Mucosa of rectum (tissue), 2 donors: ENCODE data around the gene MSH5.

Experiments
- H3K27ac ChIP-seq, 2 donors: one replicate each; pipeline ENCODE4 v1.7.0; 2013; ENCODE audit warnings: inconsistent platforms in 2 of 2, low read depth in 2 of 2, low read length in 2 of 2
- H3K27me3 ChIP-seq, 2 donors: one replicate each; pipeline ENCODE4 v1.7.0; 2013; ENCODE audit warnings: low read length in 2 of 2; ENCODE audit not compliant: control insufficient read depth in 2 of 2, insufficient read depth in 2 of 2
- H3K36me3 ChIP-seq, 2 donors: one replicate each; pipeline ENCODE4 v1.7.0; 2013; ENCODE audit warnings: low read length in 2 of 2; ENCODE audit not compliant: control insufficient read depth in 2 of 2, insufficient read depth in 2 of 2
- H3K4me1 ChIP-seq, 2 donors: one replicate each; pipeline ENCODE4 v1.7.0; 2013; ENCODE audit warnings: low read length in 2 of 2, mild to moderate bottlenecking in 1 of 2; ENCODE audit not compliant: control insufficient read depth in 2 of 2, insufficient read depth in 2 of 2
- H3K4me3 ChIP-seq, 2 donors: one replicate each; pipeline ENCODE4 v1.7.0; 2013; ENCODE audit warnings: low read length in 2 of 2
- H3K9ac ChIP-seq, 2 donors: one replicate each; pipeline ENCODE4 v1.7.0; 2013; ENCODE audit warnings: low read length in 2 of 2, low read depth in 1 of 2, mild to moderate bottlenecking in 1 of 2
- H3K9me3 ChIP-seq, 2 donors: one replicate each; pipeline ENCODE4 v1.7.0; 2013; ENCODE audit warnings: low read length in 2 of 2; ENCODE audit not compliant: control insufficient read depth in 2 of 2
- donor health status: healthy.
- donor health status: Normal muscosa, but diverticular disease.

The MSH5 gene

DNA sequence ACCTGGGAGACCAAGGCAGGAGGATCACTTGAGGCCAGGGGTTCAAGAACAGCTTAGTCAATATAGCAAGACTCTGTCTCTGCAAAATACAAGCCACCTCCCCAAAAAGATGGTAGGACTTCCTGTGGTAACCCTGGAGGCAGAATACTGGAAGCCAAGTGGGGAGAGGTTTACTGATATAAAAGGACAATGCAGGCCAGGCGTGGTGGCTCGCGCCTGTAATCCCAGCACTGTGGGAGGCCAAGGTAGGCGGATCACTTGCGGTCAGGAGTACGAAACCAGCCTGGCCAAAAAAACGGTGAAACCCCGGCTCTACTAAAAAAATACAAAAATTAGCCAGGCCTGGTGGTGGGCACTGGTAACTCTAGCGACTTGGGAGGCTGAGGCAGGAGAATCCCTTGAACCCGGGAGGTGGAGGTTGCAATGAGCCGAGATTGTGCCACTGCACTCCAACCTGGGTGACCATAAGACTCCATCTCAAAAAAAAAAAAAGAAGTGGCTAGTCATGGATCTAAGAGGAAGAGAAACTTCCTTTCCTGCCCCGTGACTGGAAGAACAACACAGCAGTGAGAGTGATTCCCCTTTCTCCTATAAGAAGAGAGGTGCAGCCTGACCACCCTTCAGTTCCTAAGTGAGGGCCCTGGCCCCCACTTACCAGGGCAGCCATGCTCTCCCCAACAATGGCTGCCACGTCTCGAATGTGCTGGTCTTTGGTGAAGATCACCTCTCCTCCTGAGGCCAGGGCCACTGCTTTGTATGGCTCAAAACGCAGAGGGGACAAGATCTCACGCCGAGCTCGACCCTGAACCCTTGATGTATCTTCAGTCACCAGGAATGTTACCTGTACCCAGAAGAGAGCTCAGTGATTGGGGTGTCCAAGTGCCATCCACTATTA, 28.8 kb downstream of the MSH5 start:
- Histone ChIP-seq H3K36me3 (no peaks in the 10 kb centered on the region), H3K9ac (no peak overlapping the region), H3K4me1 (peaks cover 0 to 9% of the 10 kb centered on the region in 2 donors), H3K4me3 (no peak overlapping the region), H3K9me3 (no peaks in the 10 kb centered on the region), H3K27ac (no peak overlapping the region), H3K27me3 (no peaks in the 10 kb centered on the region)

DNA sequence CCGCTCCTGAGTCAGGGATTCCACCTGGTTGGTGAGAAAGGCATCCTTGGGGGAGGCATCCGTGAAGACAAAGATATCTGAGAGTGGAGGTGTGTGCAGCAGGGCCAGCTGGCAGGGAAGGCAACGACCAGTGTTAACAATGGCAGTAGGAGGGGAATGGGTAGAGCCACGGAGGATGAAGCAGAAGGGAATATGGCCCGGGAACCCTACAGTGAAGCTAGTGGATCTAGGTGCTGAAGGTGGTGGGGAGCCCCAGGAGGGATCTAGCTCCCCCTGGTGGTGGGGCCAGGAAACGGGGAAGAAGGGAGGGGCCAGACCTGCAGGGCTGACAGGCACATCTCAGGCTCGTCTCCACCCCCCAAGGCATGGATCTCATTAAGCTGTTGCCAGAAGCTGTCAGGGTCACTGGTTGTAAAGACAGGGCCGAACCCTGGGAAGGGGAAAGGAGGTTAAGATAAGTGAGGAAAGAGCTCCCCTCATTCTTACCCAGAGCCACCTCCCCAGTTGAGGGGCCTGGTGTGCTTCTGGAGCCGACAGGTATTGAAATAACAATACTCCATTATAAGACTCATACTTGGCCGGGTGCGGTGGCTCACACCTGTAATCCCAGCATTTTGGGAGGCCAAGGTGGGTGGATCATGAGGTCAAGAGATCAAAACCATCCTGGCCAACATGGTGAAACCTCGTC, 30.0 kb downstream of the MSH5 start:
- Histone ChIP-seq H3K9me3 (no peaks in the 10 kb centered on the region), H3K4me3 (peak overlapping the region in 1 of 2 donors; percentile 3), H3K36me3 (no peaks in the 10 kb centered on the region), H3K27ac (peak overlapping the region; percentile 65 to 72), H3K4me1 (peaks cover 0 to 10% of the 10 kb centered on the region in 2 donors), H3K27me3 (no peaks in the 10 kb centered on the region), H3K9ac (peak overlapping the region in 1 of 2 donors; percentile 46)

DNA sequence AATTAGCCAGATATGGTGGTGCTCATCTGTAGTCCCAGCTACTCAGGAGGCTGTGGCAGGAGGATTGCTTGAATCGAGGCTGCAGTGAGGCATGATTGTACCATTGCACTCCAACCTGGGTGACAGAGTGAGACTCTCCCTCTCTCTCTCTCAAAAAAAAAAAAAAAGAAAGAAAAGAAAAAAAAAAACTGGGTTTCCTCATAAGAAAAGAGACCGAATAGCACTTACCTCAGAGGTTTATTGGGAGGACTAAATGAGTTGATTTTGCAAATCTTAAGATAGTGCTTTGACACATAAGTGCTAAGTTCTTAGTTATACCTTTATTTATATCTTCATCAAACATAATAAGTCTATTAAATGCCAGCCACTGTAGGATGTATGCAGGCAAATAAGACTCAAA, 31.1 kb downstream of the MSH5 start:
- Histone ChIP-seq H3K27ac (peak overlapping the region; percentile 60 to 70), H3K36me3 (no peaks in the 10 kb centered on the region), H3K9me3 (no peaks in the 10 kb centered on the region), H3K27me3 (no peaks in the 10 kb centered on the region), H3K9ac (no peak overlapping the region), H3K4me1 (peaks cover 9 to 19% of the 10 kb centered on the region in 2 donors), H3K4me3 (no peak overlapping the region)

DNA sequence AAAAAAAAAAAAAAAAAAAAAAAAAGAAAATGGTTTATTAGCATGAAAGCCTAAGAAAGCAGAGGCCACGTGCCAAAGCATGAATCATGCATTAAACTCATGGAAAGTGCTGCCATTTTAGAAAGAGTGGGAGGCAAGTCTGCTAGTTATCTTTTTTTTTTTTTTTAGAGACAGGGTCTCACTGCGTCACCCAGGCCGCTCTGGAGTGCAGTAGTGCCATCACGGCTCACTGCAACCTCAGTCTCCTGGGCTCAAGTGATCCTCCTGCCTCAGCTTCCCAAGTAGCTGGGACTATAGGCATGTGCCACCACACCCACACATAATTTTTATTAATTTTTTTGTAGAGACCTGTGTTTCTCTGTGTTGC, 32.2 kb downstream of the MSH5 start:
- no peaks in the 10 kb centered on the region for H3K36me3 ChIP-seq
- H3K9me3 ChIP-seq = no peaks in the 10 kb centered on the region
- H3K9ac ChIP-seq = no peak overlapping the region
- no peak overlapping the region for H3K4me3 ChIP-seq
- H3K4me1 ChIP-seq = peaks cover 21 to 30% of the 10 kb centered on the region in 2 donors
- no peaks in the 10 kb centered on the region for H3K27me3 ChIP-seq
- no peak overlapping the region for H3K27ac ChIP-seq

DNA sequence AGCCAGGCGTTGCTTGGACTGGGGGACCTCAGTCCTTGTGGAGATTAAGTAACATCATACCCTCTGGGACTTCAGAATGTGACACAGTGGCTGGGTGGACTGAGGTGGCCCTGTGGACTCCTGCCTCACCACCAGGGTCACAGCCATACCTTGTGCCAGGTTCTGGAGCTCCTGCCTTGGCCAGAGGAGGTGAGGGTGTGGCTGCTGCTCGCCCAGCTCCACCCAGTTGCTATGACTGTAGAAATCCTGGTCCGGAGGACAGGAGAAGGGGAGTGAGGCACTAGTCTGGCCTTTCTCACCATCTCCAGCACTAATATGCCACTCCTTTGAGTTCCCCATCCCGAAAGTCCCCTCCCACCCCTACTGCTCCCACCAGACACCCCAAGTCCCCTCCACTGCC, 35.4 kb downstream of the MSH5 start:
- Histone ChIP-seq H3K36me3 (peaks cover 5 to 6% of the 10 kb centered on the region in 2 donors), H3K27ac (peak overlapping the region; percentile 74 to 85), H3K4me3 (no peak overlapping the region), H3K27me3 (no peaks in the 10 kb centered on the region), H3K9ac (peak overlapping the region in 1 of 2 donors; percentile 66), H3K9me3 (no peaks in the 10 kb centered on the region), H3K4me1 (peaks cover 27 to 32% of the 10 kb centered on the region in 2 donors)

DNA sequence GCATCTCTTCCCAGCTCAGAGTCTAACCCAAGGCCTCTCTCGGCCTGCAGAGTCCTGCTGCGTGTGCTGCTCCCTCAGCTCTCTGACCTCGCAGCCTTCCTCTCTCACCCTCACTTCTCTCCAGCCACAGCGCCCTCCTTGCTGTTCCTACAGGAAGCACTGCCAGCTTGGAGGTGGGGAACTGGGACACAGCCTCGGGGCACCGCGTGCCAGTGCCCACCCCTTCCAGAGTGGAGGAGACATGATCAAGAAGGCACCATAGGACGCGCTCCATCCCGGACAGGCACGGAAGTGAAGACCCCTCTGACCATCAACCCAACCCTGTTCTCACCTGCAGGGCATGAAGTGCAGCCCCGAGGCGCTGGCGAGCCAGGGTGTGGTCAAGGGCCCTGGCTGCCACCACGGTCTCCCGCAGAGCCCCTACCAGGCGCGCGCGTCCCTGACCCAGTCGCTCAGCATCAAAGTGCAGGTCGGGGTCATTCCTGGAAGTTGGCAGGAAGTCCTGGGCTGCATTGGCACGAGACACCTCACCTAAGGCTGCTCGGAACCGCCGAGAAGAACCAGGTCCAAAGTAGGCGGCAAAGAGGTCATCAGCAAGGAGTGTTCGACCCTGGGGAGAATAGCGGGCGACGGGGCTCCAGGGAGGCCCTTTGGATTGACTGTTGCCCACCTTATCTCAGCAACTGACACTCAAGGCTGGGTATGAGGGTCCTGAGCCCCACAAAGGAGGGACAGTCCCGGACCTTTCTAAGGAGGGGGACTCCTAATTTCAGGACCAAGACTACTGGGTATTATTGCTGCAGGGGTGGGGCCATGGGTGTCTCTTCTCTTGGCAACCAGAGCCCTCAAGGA, 36.1 kb downstream of the MSH5 start:
- H3K9me3 ChIP-seq = no peaks in the 10 kb centered on the region
- H3K27ac ChIP-seq = peak overlapping the region; percentile 74 to 85
- H3K4me1 ChIP-seq = peaks cover 27 to 32% of the 10 kb centered on the region in 2 donors
- peak overlapping the region; percentile 32 to 77 for H3K9ac ChIP-seq
- H3K4me3 ChIP-seq = no peak overlapping the region
- peaks cover 11 to 13% of the 10 kb centered on the region in 2 donors for H3K36me3 ChIP-seq
- no peaks in the 10 kb centered on the region for H3K27me3 ChIP-seq

DNA sequence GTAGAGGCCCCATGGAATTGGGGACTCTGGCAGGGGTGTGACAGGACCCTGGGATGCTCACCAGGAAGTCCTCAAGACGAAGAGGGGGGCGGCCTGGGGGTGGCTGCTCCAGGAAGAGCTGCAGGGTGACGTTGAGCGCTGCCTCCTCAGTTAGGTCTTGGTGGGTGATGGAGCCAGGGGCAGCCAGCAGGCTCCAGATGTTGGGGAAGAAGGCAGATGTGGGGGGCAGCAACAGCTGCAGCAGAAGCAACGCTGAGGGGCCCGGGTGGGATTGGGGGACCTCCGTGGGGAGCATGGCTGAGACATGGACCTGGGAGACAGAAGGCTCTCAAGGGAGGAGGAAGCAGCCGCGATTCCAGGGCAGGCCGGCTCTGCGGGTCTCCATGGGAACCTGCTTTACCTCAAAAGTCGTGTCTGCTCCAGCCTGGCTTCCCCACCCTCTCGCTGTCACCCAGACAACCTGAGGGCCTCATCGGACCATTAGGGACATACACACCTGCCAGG, 36.7 kb downstream of the MSH5 start:
- Histone ChIP-seq H3K27me3 (no peaks in the 10 kb centered on the region), H3K36me3 (peaks cover 14 to 19% of the 10 kb centered on the region in 2 donors), H3K9ac (peak overlapping the region; percentile 56 to 77), H3K9me3 (no peaks in the 10 kb centered on the region), H3K4me1 (peaks cover 27 to 32% of the 10 kb centered on the region in 2 donors), H3K4me3 (peak overlapping the region; percentile 52 to 54), H3K27ac (peak overlapping the region; percentile 74 to 81)

DNA sequence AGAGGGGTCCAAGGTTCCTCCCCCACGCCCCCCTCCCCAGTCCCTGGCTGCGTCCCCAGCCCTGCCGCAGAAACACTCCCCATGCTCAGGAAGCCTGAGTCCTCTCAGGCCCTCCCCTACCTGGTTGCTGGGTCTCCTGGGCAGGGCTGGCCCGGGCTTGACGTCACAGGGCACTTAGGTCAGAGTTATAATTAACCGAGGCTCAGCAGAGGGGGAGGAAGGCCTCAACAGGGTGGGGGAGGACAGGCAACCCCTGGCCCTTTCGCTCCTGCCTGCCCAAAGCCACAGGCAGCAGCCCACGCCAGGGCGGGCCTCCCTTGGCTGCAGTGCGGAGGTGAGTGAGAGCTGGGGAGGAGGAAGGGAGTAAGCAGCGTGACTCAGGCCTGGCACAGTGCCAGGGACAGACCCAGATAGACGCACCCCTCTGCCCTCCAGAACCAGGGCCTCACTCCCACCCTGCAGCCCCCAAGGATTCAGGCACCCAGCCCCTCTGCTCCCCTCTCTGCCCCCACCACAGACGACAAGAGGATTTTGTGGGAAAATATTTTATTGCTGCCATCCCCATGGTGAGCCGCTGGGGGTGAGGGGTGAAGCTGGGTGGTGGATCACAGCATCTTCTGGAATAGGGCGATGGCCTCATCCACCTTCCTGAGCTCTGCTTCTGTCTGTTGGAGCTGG, 37.3 kb downstream of the MSH5 start, which contains the start of gene VWA7:
Gene VWA7, minus strand, starts transcription at position 340 of the 678 bp plus-strand sequence. CDS start 549 bp downstream, outside the sequence.
- no peaks in the 10 kb centered on the region for H3K9me3 ChIP-seq
- peaks cover 27 to 32% of the 10 kb centered on the region in 2 donors for H3K4me1 ChIP-seq
- no peaks in the 10 kb centered on the region for H3K27me3 ChIP-seq
- H3K4me3 ChIP-seq = peak within 1 kb of the TSS; percentile 52 to 54
- peak within 1 kb of the TSS; percentile 74 to 81 for H3K27ac ChIP-seq
- peaks cover 15 to 25% of the 10 kb centered on the region in 2 donors for H3K36me3 ChIP-seq
- H3K9ac ChIP-seq = peak within 1 kb of the TSS; percentile 56 to 77

DNA sequence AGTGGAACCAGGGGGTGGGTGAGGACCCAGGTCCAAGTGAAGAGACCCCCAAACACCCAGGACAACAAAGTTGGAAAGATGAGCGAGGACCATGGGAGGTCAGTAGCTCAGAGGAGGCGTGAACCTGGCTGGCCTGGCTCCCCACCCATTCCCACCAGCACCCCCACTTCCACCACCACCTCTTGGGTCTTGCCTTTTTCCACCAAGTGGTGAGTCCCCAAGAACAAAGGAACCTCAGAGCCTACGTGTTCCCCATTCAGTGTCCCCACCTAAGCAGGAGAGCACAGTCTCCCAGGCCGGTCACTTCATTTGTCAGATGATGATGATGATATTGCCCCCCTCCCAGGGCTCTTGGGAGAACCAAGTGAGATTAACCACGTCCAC, 37.9 kb downstream of the MSH5 start:
- Histone ChIP-seq H3K4me1 (peaks cover 27 to 32% of the 10 kb centered on the region in 2 donors), H3K9ac (peak overlapping the region in 1 of 2 donors; percentile 56), H3K36me3 (peaks cover 17 to 30% of the 10 kb centered on the region in 2 donors), H3K27me3 (no peaks in the 10 kb centered on the region), H3K9me3 (no peaks in the 10 kb centered on the region), H3K27ac (peak overlapping the region; percentile 74 to 81), H3K4me3 (no peak overlapping the region)
